HCT116 (cell line): ENCODE measurements around the gene FAM72C.
"Not testable (repeated sequence)": the region's sequence is repeated elsewhere in the genome, so short reads cannot be mapped to it uniquely, and the experiment has no call there.

Source experiments
- CTCF ChIP-seq, 3 experiments: fragments of 200-600 bp in 1 of 3; sonication (generic) in 1 of 3; IDR thresholded peaks in 2 of 3; conservative IDR thresholded peaks in 1 of 3; 2 replicates each; pipeline ENCODE4 v1.5.1; 2012 to 2017; ENCODE audit warnings: low read depth in 2 of 3, low read length in 2 of 3, antibody characterized with exemption in 1 of 3, borderline replicate concordance in 1 of 3, control low read depth in 1 of 3, mild to moderate bottlenecking in 1 of 3, mixed read lengths in 1 of 3, mixed run types in 1 of 3, moderate library complexity in 1 of 3; ENCODE audit not compliant: insufficient read depth in 1 of 3
- EGR1 ChIP-seq: IDR thresholded peaks from 2 replicates; pipeline ENCODE4 v1.6.1; 2012; ENCODE audit warnings: low read depth
- POLR2A ChIP-seq: IDR thresholded peaks from 2 replicates; pipeline ENCODE4 v1.7.0; 2011; ENCODE audit warnings: borderline replicate concordance; ENCODE audit not compliant: insufficient read depth, insufficient read length; ENCODE audit errors: extremely low read depth
- POLR2AphosphoS5 ChIP-seq: IDR thresholded peaks from 2 replicates; pipeline ENCODE4 v1.6.1; 2011; ENCODE audit warnings: mild to moderate bottlenecking, low read depth, low read length, moderate library complexity

GRCh38 chr1:144014121-144014520 is 42.3 kb upstream of the FAM72C start:
- not testable (repeated sequence) for TF ChIP-seq CTCF (IDR thresholded peaks at IDR 0.05 in 2 of 3, conservative IDR thresholded peaks at IDR 0.05 in 1 of 3; ENCODE audit: borderline replicate concordance in 1 of 3, insufficient read depth in 1 of 3, low read depth in 2 of 3, low read length in 2 of 3); EGR1; POLR2AphosphoS5; POLR2A
